Fibroblast of gingiva (primary cell): ENCODE data around the gene SLX9.

Experiments
- DNase-seq: peaks from one replicate; pipeline ENCODE4 v3.0.0-alpha.2; 2011; ENCODE audit warnings: low read depth

SLX9 gene, protein sequence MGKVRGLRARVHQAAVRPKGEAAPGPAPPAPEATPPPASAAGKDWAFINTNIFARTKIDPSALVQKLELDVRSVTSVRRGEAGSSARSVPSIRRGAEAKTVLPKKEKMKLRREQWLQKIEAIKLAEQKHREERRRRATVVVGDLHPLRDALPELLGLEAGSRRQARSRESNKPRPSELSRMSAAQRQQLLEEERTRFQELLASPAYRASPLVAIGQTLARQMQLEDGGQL

DNA sequence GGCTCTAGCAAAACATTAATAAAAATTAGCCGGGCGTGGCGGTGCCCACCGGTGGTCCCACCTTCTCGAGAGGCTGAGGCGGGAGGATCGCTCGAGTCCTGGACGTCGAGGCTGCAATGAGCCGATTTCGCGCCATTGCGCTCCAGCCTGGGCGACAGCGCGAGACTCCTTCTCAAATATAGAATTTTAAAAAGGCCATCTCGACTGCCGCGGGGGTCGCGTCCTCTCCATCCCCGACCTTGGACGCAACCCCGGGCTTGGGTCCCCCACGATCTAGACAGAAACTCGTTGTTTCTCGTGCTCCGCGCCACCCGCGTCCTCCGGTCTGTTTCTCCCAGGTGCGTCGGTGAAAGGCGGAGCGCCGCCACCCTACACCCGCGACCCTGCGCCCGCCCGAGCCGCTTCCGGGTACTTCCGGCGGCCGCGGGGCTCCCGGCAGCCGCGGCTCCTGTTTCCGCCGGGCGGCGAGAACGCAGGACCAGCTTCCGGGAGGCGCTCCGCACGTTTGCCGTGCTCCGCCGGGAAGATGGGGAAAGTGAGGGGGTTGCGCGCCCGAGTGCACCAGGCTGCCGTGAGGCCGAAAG is at the start of gene SLX9:
Gene SLX9, plus strand, starts transcription at position 498 of the 584 bp plus-strand sequence. Its CDS starts 29 bp downstream, at position 527.
- peak; percentile 74 for DNase-seq

DNA sequence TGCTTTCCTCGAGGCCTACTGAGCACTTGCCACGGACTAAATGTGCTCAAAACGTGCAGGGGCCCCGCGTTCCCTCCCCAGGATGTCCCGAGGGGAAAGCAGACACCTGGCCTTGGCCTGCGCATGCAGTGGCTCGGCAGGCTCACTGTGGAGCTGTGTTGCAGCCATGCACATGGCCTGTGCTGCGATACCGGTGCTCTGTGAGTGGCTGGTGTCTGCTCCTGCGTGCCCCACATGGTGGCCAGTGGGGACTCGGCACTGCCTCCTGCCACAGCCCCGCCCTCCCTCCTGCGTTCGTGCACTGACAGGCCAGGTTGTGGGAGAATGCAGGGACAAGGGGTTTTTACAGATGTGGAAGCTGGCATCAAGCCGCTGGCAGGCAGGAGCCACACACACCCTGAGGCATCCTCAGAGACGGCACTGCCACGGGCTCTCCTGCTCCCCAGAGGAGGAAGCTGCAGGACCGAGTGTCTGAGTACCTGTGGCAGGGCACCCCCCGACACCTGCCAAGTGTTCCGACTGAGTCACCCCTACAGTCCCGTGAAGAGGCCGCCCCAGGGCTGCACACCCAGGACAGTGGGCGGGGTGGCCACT is 49.4 kb upstream of the SLX9 start:
- DNase-seq, result no peak

DNA sequence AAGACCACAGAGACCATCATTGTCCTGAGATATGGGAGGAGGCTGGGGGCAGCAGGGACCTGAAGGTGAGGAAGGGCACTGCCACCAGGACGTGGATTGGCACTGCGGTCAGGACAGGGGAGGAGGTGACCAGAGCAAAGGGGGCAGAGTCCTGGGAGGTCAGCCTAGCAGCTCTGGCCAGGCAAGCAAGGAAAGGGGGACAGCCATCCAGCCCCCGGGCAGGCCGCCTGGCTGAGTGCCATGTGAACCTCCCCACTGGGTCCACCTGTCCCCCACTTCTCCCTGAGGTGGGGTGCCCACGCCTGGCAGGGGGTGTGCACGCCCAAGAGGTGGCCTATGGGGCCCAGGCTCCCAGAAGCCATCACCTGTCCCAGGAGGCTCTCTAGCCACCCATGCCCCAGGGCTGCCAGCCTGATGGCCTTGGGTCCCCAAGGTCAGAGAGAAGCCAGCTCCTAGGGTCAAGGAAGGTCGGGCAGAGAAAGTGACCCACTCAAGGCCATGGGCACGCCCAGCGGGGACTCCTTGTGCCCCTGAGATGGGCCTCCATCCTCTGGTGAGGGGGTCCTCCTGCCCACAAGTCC is 48.8 kb upstream of the SLX9 start:
- DNase-seq, result no peak

DNA sequence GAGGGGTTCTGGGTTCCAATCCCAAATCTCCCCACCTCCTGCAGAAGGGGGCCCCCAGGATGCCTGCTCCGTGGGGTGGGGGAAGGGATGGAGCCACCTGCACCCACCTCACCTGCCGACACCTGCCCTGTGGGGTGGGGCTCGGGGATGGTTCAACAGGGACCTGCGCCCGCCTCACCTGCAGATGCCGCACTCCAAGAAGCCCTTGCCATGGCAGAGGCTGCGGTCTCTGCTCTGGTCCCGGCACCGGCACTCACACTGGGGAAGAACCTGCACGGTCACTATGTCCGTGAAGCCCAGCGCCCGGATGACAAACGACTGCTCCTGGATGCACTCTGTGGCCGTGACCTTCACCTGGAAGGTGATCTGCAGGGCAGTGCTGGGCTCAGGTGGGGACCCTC is 48.2 kb upstream of the SLX9 start:
- no peak for DNase-seq

DNA sequence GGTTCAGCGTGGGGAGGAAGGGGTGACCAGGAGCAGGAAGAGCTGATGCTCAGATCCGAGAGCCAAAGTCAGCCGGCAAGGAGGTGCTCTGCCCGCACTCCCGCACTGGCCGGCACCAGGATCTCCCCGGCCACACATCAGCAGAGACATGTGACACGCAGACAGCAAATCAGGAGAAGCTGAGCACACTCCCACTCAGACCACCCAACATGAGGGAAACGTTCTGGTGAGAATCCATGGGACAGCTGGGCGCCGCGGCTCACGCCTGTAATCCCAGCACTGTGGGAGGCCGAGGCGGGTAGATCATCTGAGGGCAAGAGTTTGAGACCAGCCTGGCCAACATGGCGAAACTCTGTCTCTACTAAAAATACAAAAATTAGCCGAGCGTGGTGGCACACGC is 47.7 kb upstream of the SLX9 start:
- no peak for DNase-seq

DNA sequence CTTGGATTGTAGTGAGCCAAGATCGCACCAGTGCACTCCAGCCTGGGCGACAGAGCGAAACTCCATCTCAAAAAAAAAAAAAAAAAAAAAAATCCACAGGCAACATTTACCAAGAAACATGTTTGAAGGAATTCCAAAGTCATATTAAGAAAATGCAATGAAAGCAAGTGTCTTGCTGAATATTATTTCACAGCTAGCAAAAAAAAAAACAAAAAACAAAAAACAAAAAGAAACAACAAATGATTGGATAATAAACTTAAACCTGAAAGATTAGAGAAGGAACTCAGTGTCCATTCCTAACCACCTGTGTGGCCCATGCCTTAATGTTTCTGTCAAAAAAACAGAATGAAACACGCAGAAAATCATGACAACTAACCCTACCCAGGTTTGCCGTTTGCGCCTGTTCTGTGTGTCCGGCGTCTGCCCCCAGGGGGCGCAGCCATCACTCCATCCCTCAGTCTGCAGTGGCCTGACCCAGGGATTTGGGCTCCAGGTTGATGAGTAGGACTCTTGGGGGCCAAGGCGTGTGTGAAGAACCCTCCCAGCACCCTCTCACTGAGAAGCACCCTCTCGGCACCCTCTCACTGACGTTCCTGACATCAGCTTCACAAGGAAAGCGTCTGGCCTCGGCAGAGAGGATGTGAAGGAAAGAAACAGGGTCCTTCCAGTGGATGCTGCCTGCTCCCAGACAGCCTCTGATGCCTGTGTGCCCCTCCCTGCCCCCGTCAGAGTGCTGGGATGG is 47.1 kb upstream of the SLX9 start:
- DNase-seq, result peak; percentile 20

DNA sequence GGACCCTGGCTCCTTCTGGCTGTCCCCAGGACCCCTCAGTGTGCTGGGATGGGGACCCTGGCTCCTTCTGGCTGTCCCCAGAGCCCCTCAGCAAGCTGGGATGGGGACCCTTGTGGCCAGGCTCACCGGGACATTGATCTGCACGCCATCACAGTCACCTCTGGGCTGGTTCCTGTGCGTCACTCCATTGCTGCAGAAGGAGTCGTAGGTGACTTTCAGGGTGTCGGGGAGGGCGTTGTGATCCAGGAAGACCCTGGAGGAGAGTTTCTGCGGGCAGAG is 46.6 kb upstream of the SLX9 start:
- DNase-seq, result no peak

DNA sequence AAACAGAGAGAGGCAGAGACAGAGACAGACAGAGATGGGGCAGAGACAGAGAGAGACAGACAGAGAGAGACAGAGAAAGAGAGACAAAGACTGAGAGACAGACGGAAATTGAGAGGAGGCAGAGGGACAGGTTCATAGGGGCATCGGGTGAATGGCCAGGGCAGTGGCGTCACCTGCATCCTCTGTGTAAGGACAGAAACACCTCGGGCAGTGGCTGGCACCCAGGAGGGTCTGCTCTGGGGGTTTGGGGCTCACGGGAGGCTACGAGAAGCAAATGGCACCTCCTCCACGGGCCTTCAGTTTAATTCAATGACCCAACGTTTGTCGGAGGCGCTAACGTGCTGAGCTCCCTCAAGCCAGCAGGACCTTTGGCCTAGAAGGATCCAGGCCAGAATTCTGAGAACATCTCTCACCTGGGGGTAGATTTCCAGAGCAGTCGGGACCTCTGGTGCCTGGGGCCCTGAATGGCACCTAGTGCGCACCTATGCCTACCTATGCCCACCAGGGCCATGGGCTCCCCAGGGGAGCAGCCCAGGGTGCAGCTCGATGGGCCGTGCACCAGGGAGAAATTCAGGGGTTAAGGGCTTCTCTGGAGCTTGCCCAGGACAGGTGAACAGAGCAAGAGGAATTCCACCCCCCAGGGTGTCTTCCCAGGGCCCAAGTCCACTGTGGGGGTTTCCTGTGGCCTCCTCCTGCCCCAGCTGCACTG is 45.7 kb upstream of the SLX9 start:
- DNase-seq, result no peak

DNA sequence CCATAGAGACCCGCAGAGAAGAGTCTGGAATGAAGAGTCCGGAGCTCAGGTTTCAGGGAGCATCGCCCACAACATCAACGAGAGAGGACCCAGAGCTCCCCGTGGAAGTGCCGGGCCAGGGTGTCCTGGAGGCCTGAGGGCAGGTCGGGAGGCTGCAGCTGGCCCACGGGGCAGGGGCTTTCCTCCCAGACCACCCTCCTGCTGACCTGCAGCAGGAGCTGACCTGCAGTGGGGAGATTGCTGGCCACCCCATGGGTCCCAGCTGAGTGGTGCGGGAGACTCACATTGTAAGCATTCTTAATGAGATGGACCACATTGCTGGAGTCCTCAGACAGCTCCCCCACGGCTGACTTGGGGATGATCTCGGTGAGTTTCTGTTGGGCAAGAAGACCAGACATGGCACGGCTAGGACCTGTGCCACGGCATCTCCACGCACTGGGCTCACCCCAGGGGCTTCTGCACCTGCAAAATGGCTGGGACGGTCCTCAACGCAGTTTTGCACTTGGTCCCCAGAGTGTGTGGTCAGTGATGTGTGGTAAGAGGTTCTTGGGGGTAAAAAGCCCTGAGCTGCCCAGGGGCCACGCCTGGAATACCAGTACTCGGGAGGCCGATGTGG is 45.0 kb upstream of the SLX9 start:
- DNase-seq, result no peak

DNA sequence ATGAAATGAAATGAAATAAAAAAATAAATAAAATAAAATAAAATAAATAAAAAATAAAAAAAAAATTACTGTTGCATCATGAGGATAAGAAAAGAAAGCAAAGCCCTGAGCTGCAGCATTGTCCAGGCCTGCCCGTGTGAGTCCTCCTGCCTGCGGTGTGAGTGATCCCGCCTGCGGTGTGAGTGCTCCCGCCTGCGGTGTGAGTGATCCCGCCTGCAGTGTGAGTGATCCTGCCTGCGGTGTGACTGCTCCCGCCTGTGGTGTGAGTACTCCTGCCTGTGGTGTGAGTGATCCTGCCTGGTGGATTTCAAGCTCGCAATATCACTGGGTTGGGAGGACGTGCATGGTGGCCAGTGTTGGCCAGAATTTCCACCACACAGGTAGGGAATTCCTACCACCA is 44.0 kb upstream of the SLX9 start:
- no peak for DNase-seq

DNA sequence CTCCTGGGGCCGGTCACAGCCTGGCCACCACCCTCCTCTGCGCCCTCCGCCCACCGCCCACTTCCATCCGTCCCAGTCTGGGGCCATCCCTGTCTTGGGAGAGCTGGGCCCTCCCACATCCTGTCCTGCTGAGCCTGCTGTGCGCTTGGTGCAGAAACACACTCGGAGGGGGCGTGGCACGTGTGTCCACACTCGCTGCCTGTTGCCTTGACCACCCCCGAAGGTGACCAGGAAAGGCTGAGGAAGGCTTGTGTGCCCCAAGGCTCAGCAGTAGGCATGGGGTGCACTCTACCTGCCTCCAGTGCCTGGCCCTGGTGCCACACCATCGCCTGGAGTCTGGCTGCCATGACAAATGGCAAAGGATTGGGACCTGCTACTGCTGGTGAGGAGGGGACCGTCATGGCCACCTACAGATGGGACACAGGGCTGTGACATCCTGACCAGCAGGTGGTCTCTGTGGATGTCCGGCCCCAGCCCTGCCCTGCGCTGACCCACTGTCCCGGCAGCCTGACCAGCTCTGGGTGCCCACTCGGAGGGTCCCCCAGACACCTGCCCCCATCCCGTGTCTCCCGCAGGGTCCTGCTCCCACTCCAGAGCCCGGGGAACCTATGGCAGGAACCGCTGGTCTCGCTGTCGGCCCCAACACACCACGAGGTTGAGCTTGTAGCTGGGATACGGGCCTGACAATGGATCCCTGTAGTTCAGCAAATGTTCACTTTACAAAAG is 43.1 kb upstream of the SLX9 start:
- no peak for DNase-seq

DNA sequence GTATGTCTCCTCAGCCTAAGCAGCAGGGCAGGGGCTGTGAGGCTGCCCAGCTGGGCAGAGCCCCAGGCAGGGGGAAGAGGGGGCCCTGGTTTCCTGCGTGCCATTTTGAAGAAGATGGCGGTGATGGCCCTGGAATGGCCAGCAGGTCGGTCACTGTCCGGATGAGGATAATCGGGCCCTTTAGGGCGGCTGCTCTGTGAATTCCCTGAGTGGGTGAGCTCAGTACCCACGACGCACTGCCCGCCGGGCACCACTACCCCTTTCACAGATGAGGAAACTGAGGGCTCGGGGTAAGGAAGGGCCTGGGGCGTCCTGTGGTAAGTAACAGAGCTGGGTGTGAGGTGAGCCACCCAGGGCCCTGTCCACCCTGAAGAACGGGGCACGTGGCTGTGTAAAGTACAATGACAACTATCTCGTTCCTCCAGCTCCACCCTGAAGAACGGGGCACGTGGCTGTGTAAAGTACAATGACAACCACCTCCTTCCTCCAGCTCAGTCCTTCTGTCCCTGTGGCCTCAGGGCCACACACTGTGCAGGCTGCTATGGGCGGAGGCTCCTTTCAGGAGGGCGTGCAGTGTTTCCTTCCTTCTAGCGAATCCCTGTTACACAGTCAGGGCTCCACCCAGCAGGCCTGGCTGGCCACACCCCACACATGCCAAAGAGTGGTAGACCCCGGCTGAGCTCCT is 42.4 kb upstream of the SLX9 start:
- DNase-seq, result no peak

DNA sequence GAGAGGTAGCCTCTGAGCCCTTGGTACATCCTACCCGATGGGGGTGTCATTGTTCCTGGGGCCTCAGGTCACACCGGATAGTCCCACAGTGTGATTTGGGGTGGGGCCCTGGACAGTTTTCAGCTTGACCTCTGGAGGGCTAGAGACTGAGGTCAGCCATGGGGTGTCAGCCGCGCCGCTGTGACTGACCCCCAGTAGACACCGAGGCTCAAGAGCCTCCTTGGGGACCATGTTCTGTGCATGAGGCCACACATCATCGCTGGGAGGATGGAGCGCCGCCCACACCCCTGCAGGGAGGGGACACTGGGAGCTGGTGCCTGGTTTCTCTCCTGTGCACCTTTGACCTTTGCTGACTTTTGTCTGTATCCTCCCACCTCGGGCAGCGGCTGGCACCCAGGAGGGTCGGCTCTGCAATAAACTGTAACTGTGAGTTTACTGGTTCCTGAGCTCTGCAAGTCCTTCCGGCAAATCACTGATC is 41.8 kb upstream of the SLX9 start:
- DNase-seq, result no peak

DNA sequence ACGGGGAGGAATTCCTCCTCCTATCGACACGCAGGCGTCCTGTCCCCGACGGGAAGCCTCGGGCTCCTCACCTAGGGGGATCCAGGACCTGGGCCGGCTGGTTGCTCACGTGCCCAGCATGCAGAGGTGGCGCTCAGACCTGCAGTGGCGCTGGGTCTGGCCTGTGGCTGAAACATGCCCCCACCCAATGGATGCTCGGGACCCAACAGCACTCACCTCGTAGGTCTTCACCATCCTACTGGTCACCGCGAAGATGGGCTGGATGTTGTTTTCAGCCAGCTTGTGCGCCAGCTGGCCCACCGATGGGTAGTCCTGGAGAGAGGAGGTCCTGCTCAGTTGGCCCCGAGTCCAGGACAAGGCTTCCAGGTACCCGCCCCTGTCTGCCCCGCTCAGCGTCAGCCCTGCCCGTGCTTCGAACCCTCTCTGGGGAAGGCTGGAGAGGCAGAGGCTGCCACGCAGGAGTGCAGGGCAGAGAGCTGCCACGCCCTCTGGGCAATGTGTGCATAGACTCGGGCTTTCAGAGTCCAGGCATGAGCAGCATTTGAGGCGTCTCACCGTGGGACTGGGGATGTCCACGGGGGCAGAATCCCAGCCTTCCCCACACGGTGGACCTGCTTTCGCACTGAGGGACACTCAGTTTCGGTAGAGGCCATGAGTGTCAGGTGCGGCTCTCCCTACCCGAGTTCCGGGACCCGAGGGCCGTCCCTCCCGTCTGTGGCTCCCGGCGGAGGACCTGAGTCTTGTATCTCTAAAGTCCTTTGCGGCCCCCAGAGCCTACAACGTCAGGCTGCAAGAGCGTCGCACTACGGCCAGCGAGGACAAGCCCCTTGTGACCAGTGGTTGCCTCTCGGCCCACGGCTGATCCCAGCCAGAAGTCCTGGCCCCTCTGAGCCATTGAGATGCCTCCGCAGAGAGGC is 40.7 kb upstream of the SLX9 start:
- DNase-seq, result no peak

DNA sequence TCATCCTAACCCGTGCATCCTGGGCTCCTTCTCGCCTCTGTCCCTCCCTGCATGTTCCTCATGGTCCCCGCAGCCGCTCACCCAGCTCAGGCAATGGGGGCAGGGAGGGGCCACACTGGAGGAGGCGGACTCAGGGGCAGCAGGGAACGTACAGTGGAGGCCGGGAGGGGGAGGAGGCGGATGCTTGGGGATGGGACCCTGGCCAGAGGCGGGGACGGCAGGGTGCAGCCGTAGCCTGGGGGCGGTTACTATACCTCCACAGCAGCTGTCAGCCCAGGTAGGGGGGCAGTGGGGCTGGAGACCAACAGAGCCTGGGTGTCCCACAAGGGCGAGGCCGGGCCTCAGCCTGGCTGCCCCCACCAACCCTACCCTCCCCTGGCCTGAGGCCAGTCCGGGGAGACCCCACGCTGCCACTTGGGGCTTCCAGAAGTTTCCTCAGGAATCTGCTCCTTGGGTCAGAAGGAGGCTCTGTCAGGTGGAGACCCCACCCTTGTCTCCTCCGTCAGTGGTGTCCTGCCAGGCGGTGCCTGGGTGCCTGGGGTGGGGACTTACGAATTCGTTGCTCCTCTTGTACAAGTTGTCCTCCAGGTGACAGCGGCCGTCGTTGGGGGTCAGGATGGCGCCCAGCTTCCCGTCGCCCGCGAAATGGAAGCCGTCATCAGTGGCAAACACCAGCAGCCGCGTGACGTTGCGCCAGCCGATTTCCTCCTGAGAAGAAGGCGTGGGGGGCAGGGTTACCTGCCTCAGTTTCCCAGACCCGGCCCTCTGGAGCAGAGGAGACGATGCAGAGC is 39.9 kb upstream of the SLX9 start:
- no peak for DNase-seq

DNA sequence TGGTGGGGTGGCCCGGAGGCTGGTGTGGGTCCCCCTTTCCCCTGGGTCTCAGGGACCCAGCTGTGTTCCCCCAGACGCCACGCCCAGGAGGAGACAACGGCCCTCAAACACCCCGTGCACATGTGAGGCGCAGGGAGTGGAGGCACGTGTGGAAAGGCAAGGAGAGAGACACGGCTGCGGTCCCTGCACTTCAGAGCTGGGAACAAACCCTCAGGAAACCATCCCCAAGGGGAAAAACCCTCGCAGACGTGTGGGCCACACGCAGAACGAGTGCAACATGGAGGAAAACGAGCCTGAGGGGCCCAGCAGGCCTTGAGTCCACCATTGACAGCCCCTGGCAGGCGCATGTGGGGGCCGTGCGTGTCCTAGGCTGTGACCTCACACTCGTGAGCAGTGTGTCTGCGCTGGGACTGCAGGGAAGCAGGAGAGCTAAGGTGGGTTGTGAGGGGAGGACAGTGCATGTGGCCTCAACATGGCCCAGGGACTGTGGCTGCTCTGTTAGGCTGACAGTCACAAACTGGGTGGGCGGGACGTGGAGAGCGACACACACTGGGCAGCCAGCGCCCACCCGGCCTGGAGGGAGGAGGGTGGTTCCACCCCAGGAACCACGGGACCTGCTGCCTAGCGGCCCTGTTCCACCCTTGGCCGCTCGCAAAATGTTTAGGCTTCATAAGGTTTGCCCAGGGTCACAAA is 39.1 kb upstream of the SLX9 start:
- no peak for DNase-seq

DNA sequence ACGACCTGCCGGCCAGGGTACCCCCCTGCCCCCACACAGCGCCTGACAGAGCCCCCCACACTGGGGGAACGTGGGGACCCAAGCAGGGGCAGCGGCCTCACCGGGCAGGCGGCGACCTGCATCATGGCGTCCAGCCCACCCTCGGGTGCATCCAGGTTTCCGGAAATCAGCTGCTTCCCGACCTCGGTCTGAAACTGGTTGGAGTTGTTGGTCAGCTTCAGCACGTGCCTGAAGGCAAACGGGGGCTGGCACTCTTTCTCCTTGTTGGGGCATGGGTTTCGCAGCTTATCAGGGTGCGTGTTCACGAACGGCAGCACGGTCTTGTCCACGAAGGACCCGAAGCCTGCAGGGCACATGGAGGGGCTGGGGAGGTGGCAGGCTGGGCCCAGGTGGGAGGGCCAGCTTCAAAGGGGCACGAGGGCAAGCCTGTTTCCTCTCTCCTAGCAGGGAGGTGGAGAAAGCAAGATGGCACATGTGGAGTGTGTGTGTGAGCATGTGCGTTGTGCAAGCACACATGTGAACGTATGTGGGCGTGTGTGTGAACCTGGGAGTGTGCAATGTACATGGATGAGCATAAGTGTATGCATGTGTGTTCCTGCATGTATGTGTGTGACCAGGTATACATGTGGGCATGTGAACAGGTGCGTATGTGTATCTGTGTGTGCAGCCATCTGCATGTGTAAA is 38.3 kb upstream of the SLX9 start:
- no peak for DNase-seq
